GM20431 (cell line): ENCODE data around the gene MRPL40.

Experiments used
- in situ Hi-C: fragments of 300-500 bp; cut with MseI, MboI; formaldehyde crosslinking; loops from one replicate; pipeline ENCODE4 v1.15.0; 2020; ENCODE audit warnings: low sequenced_read_pairs; ENCODE audit not compliant: unreplicated experiment

The MRPL40 gene

DNA sequence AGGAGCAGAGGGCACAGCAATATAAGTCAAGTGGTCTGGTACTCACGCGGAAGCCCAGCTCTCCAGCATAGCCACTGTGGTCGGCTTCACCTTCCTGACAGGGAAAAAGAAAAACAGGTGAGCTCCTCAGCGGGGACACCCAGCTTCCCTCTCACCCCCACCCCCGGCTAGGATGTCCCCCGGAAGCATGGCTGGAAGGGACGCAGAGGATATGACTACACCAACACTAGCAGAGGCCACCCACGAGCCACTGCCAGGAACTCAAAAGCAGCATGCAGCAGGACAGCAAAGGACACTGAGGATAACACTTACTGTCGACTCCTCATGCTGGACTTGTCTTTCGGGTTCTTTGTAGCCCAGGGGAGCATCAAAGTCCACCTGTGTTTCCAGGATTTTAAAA lies 24.2 kb downstream of the MRPL40 start:
- in situ Hi-C loops: no loop called here

DNA sequence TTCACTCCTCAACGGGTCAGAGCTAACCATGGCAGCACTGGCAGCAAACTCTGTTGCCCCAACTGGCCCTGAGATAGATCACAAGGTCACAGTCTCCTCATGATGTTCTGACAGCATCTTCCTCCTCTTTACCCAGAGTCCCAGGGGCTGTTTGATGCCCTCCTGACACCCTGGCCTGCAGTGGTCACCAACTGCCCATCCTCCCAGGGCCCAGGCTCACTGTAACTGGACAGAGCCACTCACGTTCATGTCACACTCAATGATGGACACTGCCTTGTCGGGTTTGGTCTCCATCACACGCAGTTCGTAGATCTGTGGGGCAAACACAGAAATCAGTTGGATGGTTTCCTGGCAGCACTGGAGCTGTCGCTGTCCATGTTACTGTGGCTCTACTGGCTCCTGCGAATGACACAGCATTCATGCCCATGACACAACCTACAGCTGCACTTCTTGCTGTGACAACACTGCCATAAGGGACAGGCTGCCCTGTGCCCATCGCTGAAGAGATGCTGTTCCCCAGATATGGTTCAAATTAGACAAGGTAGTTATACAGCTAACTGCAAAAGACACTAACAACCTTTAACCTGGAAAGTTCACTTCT lies 25.6 kb downstream of the MRPL40 start:
- in situ Hi-C loops: no loop called here

DNA sequence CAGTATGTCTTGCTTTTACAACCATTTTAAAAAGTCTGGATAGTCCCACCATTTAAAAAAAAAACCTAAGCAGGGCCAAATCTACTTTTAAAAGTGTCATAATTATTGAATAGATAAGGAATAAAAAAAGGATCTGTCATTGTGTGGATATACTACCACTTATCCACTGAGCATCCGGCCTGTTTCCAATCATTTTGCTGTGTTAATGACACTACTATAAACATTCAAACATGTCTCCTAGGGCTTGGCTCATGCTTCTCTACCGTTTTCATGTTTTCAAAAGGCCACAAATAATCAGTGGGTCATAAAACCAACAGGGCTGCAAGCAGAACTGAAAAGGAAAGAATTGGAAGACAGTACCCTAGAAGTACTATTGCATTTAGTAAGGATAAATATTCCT lies 27.7 kb downstream of the MRPL40 start:
- in situ Hi-C loops: no loop called here

DNA sequence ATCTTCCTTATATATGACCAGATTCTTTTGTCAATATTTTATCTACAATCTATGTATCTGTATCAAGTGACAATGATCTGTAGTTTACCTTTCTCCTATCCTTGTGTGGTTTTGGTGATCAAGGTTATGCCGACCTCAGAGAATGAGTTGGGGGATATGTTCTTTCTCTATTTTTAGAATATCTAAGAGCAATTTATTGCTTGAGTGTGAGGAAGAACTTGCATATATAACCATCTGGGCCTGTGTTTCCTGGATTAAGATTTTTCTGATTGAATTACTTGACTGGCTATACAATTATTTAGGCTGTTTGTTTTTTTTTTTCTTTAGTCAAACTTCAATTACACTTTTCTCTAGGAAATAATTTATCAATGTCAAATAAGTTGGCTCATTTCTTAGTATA lies 29.2 kb downstream of the MRPL40 start:
- in situ Hi-C loops: no loop called here

DNA sequence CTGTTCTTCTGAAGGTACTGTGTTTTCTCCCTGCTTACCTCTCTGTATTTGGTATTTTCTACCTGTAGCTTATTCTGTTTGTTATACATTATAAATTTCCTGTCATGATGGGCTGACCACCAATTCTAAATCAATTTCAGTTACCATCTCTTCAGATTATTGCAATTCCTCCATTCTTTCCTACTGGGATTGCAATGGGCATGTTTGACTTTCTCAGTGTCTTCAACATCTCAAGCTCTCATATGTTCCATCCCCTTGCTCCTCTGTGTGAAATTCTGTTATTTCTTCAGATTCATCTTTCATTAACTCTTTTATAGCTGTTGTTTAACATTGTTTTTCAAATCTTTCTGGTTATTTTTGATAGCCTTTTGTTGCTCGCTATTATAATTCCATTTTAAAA lies 30.7 kb downstream of the MRPL40 start:
- in situ Hi-C loops: no loop called here

DNA sequence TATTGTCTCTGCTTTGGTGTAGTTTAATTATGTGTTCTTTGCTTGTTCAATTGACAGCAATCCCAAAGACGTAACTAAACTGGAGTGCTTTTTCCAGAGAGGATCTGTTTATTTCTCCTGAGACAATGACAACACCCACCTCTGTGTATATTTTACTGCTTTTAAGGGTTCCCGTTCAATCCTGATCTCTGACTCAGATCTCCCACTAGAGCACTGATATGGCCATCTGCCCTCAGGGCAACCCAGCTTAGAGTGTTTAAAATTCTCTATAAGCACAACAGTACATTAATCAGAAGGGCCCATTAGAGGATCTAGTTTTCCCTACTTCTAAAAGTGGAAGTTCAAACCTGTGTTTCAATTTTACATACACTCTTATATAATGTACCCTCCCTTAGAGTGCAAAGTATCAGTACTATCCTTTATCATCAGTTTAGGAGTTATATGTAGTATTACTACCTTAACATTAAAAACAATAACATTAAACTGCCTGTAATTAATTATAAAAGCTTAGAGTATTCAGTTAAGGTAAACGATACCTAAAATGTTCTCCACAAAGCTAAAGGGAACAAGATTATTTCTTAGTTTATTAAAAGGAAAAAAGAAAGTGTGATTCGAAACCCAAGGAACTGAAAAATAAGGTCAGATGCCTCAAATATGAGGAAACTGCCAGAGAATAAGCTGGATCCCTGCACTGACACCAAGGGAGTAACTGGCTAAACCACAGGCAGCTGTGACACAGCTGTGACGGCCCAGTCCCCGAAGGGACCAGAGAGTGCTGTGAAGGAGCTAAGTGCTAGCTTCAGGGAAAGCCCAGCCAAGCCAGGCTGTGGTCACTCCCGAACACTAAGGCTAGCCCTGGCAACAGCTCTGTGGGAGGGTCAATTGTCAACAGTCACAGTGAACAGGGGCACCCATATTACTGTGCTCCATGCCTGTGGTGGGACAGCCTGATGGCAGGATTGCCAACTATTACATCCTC lies 31.4 kb downstream of the MRPL40 start:
- in situ Hi-C loops: no loop called here

DNA sequence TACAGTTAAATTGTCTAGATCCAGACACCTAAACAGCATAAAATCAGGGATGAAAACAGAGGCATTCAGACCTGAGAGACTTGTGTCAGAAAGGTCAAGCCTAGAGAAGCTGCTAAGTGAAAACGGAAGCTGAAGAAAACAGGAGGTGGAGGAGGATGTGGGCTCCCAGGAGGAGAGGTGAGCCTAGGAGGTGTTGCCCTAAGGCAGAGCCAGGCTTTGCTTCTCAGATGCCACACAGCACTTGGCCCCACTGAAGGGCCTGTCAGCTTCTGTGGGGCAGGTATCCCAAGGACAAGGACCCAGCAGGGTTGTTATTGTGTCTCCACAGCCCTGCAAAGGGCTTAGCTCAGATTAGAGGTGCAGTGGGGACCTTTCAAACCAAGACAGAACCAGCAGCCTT lies 32.2 kb downstream of the MRPL40 start:
- in situ Hi-C loops: no loop called here

DNA sequence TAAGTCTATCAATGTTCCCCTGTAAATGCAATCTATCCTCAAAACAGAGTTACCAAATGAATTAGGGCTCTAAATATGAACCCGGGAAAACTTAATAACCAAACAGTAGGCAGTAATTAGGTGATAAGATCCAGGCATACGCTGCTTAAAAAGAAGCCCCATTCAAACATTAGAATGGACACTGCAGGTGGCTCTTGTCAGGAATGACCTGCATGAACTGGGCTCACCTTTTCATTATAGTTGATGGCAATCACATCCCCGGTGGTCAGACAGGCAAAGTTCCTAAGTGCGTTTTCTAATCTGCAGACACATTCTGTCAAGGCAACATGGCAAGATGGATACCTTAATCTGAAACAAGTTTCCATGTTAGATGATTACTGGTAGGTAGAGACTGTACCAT lies 32.6 kb downstream of the MRPL40 start:
- in situ Hi-C loops: no loop called here

DNA sequence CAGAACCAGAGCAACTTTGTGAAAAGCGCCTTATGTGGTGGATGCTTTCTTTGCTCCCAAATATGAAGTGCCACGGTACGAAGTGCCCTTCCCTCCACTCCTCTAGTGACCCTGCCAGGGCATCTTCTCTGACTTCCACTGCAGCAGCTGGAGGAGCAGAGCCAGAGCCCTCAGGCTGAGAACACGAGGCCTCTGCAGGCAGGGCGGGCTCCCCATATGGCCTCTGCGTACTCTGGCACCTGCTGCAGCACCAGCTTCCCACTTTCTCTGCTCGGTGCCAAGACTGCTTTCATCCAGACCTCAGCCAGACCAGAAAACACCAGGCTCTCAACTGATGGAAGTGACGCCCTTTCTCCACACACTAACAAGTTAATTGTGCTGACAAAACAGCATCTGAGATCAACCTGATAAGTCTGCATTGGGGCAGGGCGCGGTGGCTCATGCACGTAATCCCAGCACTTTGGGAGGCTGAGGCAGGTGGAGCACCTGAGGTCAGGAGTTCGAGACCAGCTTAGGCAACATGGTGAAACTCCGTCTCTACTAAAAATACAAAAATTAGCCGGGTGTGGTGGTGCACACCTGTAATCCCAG lies 33.9 kb downstream of the MRPL40 start:
- in situ Hi-C loops: no loop called here

DNA sequence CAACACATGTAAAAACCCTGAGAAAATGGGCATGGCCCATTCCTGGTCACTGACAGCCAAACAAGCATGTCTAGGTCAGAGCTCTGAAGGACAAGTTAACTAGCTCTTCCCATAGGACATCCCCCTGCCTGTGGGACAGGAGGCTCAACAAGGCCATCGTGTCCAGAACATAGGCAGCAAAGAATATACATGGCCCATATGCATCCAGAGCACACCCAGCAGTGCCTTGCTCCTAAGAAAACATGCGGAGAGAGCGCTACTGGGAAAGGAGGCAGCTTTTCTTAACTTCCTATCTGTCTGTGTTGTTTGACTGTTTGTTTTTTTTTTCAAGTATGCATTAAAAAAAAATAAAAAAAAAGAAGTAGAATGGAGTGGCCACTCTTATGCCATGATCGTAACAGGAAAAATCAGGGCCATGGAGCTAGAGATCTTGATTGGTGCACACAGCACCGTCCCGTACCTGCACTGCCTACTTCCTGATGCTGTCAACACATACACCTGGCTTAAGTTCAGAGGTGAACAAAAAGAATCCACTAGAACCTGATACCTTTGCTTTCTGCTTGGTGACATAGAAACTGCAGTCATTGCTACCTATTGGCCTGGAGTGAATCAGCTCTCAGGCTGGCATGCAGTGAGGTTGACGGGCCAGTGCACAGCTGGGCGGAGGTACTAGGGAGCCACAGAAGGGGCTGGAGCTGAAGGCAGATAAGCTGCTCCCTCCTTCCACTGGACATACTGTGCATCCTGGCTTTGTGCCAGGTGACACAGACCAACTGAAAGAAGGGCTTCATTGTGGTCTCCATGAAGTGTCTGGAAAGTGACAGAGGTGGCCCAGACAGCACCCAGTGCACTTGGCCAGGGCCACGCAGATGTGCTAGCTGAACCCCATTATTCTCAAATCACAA lies 34.8 kb downstream of the MRPL40 start:
- in situ Hi-C loops: no loop called here

DNA sequence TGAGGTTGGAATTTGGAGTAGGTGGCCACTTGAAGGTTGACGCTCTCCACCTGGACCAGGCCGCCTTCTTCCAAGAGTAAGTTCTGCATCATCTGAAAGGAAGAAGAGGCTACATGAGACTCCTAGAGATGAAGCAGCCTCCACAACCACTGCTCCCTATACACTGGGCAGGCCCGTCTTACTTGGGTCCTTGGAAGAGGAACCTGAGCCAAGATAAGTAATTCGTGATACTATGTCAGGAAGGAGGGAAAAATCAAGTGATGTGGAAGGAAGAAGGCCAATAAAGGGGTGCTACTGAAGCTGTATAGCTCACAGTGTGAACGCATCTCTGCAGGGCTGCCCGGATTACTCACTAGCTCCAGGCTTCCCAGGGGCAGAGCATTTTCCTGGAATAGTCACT lies 35.6 kb downstream of the MRPL40 start:
- in situ Hi-C loops: no loop called here

DNA sequence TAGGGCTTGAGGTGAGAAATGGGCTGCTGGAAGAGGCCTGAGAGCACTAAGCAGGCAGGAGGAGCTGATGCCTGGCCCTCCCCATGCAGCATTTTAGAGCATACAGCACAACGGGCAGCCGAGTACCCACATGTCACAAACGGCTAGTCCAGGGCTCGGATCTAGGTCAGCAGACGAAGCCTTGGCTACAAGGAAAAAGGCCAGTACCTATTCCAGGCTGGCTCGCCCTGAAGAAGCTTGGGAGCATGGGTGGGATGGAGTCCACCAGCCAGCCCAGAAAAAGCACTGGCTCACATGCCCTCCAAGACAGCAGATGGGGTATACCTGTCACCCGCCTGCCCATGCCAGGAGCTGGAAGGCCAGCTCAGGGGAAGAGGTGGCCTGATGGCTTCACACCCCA lies 37.1 kb downstream of the MRPL40 start:
- in situ Hi-C loops: no loop called here

DNA sequence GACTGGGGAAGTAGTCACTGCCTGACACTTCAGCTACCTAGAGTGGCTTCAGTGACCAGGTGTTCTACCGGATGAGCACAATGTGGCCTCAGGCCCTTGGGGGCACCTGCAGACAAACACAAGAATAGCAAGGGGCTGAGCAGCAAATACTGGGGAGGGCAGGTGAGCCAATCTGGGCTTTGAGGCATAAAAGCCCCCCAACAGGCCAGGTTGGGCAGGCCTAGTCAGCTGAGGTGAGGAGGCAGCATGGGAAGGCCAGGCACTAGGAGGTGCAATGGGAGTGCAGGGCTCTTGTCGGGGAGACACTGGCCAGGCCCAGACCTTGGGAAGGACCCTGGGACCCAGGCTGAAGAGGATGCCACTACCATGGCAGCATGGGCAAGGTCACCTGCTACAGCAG lies 37.7 kb downstream of the MRPL40 start:
- in situ Hi-C loops: no loop called here

DNA sequence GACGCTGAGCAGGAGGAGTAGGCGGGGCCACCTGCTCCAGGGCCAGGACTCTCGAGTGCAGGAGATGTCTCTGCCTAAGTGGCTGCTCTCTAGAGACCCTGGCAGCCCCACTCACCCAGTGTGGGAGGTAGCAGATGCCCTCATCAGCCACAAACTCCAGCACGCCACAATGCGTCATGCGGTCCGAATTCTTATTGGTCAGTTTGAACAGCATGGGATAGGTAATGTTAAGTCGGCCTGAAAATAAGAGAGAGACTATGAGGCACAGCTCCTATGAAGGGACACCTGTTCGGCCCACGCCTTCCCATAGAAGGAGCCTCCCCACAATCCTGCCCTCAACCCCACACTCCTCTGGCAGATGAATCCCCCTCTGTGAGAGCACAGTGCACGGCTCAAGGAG lies 39.2 kb downstream of the MRPL40 start:
- in situ Hi-C loops: no loop called here

DNA sequence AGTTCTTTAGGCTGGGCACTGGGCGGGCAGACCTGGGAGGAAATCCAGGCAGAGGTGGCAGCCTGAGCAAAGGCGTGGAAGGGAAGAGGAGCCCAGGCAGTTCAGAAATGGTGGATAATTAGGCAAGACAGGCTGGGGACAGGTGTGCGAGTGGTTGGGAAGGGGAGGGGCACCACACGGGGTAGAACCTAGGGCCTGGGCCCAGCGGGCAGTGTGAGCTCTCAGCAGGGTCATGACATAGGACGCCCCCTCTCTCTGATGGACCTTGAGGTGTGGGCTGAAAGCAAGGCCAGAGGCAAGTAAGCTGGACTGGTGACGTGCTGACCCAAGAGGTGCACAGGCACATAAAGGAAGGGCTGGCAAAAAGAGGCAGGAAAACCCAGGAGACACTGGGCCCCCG lies 39.9 kb downstream of the MRPL40 start:
- in situ Hi-C loops: no loop called here

DNA sequence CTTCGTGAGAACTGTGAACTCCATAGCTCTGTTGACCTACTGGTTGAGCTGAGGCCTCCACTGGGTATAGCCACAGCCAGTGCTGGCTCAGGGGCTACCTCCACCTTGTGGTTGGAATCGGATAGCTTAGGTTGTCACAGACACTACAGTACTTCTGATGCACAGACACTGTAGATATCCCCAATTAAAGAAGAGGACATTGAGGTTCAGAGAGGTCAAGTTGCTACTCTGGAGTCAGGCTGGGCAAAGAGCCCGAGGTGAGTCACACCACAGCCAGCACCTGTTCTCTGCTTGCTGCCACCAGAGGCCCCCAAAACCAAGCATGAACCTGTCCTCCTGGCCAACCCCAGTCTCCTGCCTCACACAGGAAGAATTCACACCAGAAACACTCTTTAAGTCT lies 41.2 kb downstream of the MRPL40 start:
- in situ Hi-C loops: no loop called here

DNA sequence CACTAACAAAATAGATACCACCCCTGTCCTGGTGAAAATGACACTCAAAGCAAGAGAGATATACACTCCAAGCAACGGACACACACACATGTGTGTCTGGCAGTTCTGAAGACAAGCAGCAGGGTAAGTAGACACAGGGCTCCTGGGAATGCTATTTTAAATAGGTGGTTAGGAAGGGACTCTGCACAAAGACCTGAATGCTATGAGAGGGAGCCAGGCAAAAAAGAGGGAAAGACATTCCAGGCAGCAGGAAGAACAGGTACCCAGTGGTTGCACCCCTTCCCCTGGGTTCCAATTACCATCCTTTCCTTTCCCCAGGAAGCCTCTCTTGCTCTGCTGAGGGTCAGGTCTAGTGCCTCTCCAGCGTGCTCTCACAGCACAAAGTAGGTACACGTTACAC lies 43.7 kb downstream of the MRPL40 start:
- in situ Hi-C loops: loop anchor here (25.0 kb wide), 1 partner anchor 289 kb away; the partner anchor contains the start of gene SLC25A1

DNA sequence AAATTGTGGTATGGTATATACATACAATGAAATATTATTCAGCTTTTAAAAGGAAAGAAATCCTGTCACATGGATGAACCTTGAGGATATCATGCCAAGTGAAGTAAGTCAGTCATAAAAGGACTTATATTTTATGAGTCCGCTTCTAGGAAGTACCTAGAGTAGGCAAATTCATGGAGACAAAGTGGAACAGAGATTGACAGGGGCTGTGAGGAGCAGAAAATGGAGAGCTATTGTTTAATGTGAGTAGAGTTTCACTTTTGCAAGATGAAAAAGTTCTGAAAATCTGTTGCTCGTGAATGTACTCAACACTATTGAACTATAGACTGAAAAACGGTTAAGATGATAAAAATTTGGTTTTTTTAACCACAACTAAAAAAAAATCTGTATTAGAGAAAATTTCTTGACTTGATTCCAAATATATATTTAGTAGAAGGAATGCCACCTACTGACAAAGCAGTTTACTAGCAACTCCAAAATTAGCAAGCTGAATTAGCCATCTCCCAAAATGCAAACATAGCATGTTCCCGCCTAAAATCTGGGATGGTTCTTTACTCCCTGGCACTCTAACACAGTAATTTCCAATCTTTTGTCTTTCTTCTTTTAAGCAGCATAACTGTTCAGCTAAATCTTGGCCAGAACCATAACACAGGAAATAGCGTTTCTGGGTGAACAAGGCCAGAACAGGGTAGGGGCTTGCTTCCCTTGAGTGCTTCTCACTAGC lies 45.1 kb downstream of the MRPL40 start:
- in situ Hi-C loops: loop anchor here (25.0 kb wide), 1 partner anchor 290 kb away; the partner anchor contains the start of gene SLC25A1
